Cardiac muscle cell (in vitro differentiated cells and primary cell): ENCODE data around the gene NSD1. TPM values are rescaled to one million over a fixed set of nuclear protein-coding genes. Genes with fewer than 3 reads are reported as not detected.
A peak's percentile ranks its signal among the peaks of the same experiment; 100 is the strongest.

Experiments used
- DNase-seq, 2 donors: peaks; one replicate each; pipeline versions ENCODE4 v3.0.0 to v3.0.0-alpha.2; 2010 to 2017; ENCODE audit warnings: low read depth in 1 of 2, low spot score in 1 of 2
- H3K27ac ChIP-seq: fragments of 200-600 bp; sonication (generic); 2 replicates; pipeline ENCODE4 v1.5.1; 2016
- H3K27me3 ChIP-seq: fragments of 200-600 bp; sonication (generic); 2 replicates; pipeline ENCODE4 v1.6.0; 2016; ENCODE audit warnings: control low read depth
- H3K36me3 ChIP-seq: fragments of 200-600 bp; sonication (generic); 2 replicates; pipeline ENCODE4 v1.5.1; 2016; ENCODE audit warnings: control low read depth
- H3K4me1 ChIP-seq: fragments of 200-600 bp; sonication (generic); 2 replicates; pipeline ENCODE4 v1.8.1; 2017; ENCODE audit warnings: low read depth, mild to moderate bottlenecking, mixed run types
- H3K4me3 ChIP-seq: fragments of 200-600 bp; sonication (generic); 2 replicates; pipeline ENCODE4 v1.5.1; 2016; ENCODE audit warnings: mild to moderate bottlenecking
- H3K9me3 ChIP-seq: fragments of 200-600 bp; sonication (generic); 2 replicates; pipeline ENCODE4 v1.5.1; 2017; ENCODE audit warnings: low read depth, mild to moderate bottlenecking, control low read depth
- polyA plus RNA-seq: library from polyadenylated mRNA; unstranded; fragments of >200 nt; fragmentation: Nextera tagmentation; extraction: Ambion mirVana; gene quantifications from 2 replicates; pipeline ENCODE4 v1.2.1, GENCODE V29; 2016
- total RNA-seq: library from RNA; depleted of rRNA; stranded (reverse); fragments of >200 nt; gene quantifications from 2 replicates; pipeline ENCODE4 v1.2.3, GENCODE V29; 2016
- TF ChIP-seq, protein P1 (sequence below): IDR thresholded peaks from 2 replicates; pipeline ENCODE4 v1.5.1; 2012; ENCODE audit warnings: low read depth, mild to moderate bottlenecking, low read length

Gene NSD1
- total and polyA plus RNA-seq, 2 experiments from 2014 or later: 37.8 to 37.9 TPM

DNA sequence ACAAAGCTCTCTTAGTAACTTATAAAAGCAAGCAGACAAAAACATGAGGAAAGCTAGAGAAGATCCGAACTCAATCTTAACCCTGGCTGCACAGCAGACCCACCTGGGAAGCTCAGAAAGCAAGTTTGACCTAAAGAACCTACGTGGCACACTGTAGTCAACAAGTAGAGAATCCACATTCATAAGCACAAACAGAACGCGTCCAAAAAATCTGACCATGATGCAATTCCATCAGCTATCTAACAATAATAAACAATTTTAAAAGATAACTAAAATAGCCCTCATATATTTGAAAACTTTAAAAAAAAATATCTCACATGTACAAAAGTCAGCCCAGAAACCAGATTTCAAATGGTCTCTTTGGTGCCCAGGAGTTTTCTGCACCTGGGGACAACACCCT lies 213.2 kb downstream of the NSD1 start:
- H3K27ac ChIP-seq: no peak overlapping the region
- peaks cover 6% of the 10 kb centered on the region for H3K36me3 ChIP-seq
- TF ChIP-seq, protein P1, sequence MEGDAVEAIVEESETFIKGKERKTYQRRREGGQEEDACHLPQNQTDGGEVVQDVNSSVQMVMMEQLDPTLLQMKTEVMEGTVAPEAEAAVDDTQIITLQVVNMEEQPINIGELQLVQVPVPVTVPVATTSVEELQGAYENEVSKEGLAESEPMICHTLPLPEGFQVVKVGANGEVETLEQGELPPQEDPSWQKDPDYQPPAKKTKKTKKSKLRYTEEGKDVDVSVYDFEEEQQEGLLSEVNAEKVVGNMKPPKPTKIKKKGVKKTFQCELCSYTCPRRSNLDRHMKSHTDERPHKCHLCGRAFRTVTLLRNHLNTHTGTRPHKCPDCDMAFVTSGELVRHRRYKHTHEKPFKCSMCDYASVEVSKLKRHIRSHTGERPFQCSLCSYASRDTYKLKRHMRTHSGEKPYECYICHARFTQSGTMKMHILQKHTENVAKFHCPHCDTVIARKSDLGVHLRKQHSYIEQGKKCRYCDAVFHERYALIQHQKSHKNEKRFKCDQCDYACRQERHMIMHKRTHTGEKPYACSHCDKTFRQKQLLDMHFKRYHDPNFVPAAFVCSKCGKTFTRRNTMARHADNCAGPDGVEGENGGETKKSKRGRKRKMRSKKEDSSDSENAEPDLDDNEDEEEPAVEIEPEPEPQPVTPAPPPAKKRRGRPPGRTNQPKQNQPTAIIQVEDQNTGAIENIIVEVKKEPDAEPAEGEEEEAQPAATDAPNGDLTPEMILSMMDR: no peak

GRCh38 chr5:177347699-177348098 lies 214.1 kb downstream of the NSD1 start:
- Histone ChIP-seq H3K27me3 (no peaks in the 10 kb centered on the region), H3K27ac (no peak overlapping the region), H3K9me3 (no peaks in the 10 kb centered on the region), H3K4me3 (no peak overlapping the region), H3K36me3 (peaks cover 6% of the 10 kb centered on the region), H3K4me1 (peaks cover 7% of the 10 kb centered on the region)
- TF ChIP-seq, protein P1: no peak
- DNase-seq: no peak

More for the DNA sequence above, 213.2 kb downstream of the NSD1 start:
- Histone ChIP-seq H3K4me1 (peaks cover 7% of the 10 kb centered on the region), H3K4me3 (no peak overlapping the region), H3K9me3 (no peaks in the 10 kb centered on the region), H3K27me3 (no peaks in the 10 kb centered on the region)
- DNase-seq: no peak

GRCh38 chr5:177349362-177349647 lies 215.7 kb downstream of the NSD1 start:
- Histone ChIP-seq H3K4me1 (peaks cover 7% of the 10 kb centered on the region), H3K9me3 (no peaks in the 10 kb centered on the region), H3K27me3 (no peaks in the 10 kb centered on the region), H3K36me3 (peaks cover 6% of the 10 kb centered on the region), H3K4me3 (no peak overlapping the region), H3K27ac (no peak overlapping the region)
- TF ChIP-seq, protein P1: no peak
- no peak for DNase-seq

DNA sequence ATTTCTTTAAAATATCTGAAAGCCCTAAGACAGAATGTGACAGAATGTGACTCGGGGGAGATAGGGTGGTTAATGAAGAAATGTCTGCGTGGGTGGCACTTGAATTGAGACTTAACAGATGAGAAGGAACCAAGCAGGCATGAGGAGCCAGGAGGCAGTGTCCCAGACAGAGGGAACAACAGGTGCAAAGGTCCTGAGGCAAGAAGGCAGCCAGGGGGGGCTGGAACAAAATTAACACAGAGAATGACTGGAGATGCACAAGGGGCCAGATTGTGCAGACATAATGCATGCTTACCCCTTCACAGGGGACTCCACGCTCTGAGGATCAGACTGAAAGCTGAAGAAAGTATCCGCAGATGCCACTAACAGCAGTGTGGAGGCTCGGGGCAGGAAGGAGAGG lies 216.2 kb downstream of the NSD1 start:
- Histone ChIP-seq H3K9me3 (no peaks in the 10 kb centered on the region), H3K4me3 (peak overlapping the region; percentile 72), H3K36me3 (peaks cover 3% of the 10 kb centered on the region)

More for the DNA sequence above, 216.2 kb downstream of the NSD1 start:
- Histone ChIP-seq H3K27ac (no peak overlapping the region), H3K27me3 (no peaks in the 10 kb centered on the region), H3K4me1 (peaks cover 7% of the 10 kb centered on the region)
- TF ChIP-seq, protein P1: no peak
- DNase-seq: no peak

Other genes with a start within 250 kb of the NSD1 start
- gene HK3, start 234.4 kb upstream of the NSD1 start, total RNA-seq: not detected in 2 replicates
- not detected in 2 replicates for gene HK3, start 234.4 kb upstream of the NSD1 start, polyA plus RNA-seq
- gene UIMC1, start 127.0 kb upstream of the NSD1 start, total RNA-seq: 20.4 and 30.8 TPM in 2 replicates
- gene UIMC1, start 127.0 kb upstream of the NSD1 start, polyA plus RNA-seq: 22.3 and 25.3 TPM in 2 replicates
- 26.6 and 32.5 TPM in 2 replicates for gene ZNF346, start 111.1 kb upstream of the NSD1 start, total RNA-seq
- gene ZNF346, start 111.1 kb upstream of the NSD1 start, polyA plus RNA-seq: 31.0 and 32.5 TPM in 2 replicates
- gene FGFR4, start 46.9 kb upstream of the NSD1 start, total RNA-seq: 1.1 and 2.8 TPM in 2 replicates
- 0.96 and 1.8 TPM in 2 replicates for gene FGFR4, start 46.9 kb upstream of the NSD1 start, polyA plus RNA-seq
- gene RAB24, start 169.9 kb downstream of the NSD1 start, total RNA-seq: 69.2 and 94.7 TPM in 2 replicates
- gene RAB24, start 169.9 kb downstream of the NSD1 start, polyA plus RNA-seq: 70.7 and 81.5 TPM in 2 replicates
- 86.0 and 156 TPM in 2 replicates for gene PRELID1, start 170.0 kb downstream of the NSD1 start, total RNA-seq
- gene PRELID1, start 170.0 kb downstream of the NSD1 start, polyA plus RNA-seq: 134 and 185 TPM in 2 replicates
- 15.2 and 112 TPM in 2 replicates for gene MXD3, start 178.1 kb downstream of the NSD1 start, total RNA-seq
- 7.3 and 50.5 TPM in 2 replicates for gene MXD3, start 178.1 kb downstream of the NSD1 start, polyA plus RNA-seq
- 163 and 198 TPM in 2 replicates for gene LMAN2, start 217.9 kb downstream of the NSD1 start, total RNA-seq
- 213 and 261 TPM in 2 replicates for gene LMAN2, start 217.9 kb downstream of the NSD1 start, polyA plus RNA-seq
- gene RGS14, start 224.2 kb downstream of the NSD1 start, total RNA-seq: 68.1 and 139 TPM in 2 replicates
- 33.6 and 76.5 TPM in 2 replicates for gene RGS14, start 224.2 kb downstream of the NSD1 start, polyA plus RNA-seq